HepG2 (cell line): ENCODE data around the gene PSMB11. TPM values are rescaled to one million over a fixed set of nuclear protein-coding genes. Genes with fewer than 3 reads are reported as not detected.
"Not testable (repeated sequence)": the region's sequence is repeated elsewhere in the genome, so short reads cannot be mapped to it uniquely, and the experiment has no call there.

Experiments used
- ATAC-seq: fragments of 200-7000 bp; cut with Tn5 transposase; 3 replicates; pipeline ENCODE4 v1.9.1; 2020; ENCODE audit warnings: mild to moderate bottlenecking, moderate library complexity
- BruUV-seq: library from RNA; stranded (reverse); fragments of 400-500 nt; replicated peaks from 2 replicates; lab custom pipeline; 2021; lab: Mats Ljungman, UMichigan
- CTCF ChIA-PET: fragments of 300-600 bp; formaldehyde crosslinking; extraction: SDS; loops from one replicate; lab custom pipeline; 2021; ENCODE audit warnings: low total read pairs, inconsistent platforms, low intra/inter-chr PET ratio; lab: Yijun Ruan, JAX
- POLR2A ChIA-PET: fragments of 350-600 bp; sonication (Branson Sonifier 250); formaldehyde crosslinking; loops from one replicate; lab custom pipeline; 2020; ENCODE audit warnings: antibody characterized with exemption, inconsistent platforms; lab: Yijun Ruan, JAX
- DNase-seq: peaks from one replicate; pipeline ENCODE4 v3.0.0-alpha.2; 2015; ENCODE audit warnings: low spot score
- FAIRE-seq: peaks from 3 replicates; lab custom pipeline; 2011; peaks lifted over from hg19 to GRCh38; lab: Jason Lieb, UNC
- H2AFZ ChIP-seq: one replicate; pipeline ENCODE4 v1.6.1; 2011; ENCODE audit warnings: low read length, inconsistent platforms
- H3K27ac ChIP-seq: fragments of 300-600 bp; 3 replicates; pipeline ENCODE4 v1.8.0; 2011; ENCODE audit warnings: mixed run types, mild to moderate bottlenecking, mixed read lengths, low read length, inconsistent platforms; ENCODE audit not compliant: insufficient read depth; ENCODE audit errors: extremely low read length
- H3K27me3 ChIP-seq, 2 experiments: fragments of 200-600 bp in 1 of 2; 2 replicates in 1 of 2; 3 replicates in 1 of 2; pipeline versions ENCODE4 v1.6.0 to v1.8.0; 2011; ENCODE audit warnings: low read length in 2 of 2, mild to moderate bottlenecking in 2 of 2, moderate library complexity in 2 of 2, inconsistent platforms in 1 of 2; ENCODE audit not compliant: insufficient read depth in 2 of 2, control insufficient read depth in 1 of 2
- H3K36me3 ChIP-seq, 2 experiments: fragments of 200-600 bp in 1 of 2; replicated peaks in 1 of 2; 2 replicates in 1 of 2; 3 replicates in 1 of 2; pipeline versions ENCODE4 v1.5.1 to v1.8.0; 2011; ENCODE audit warnings: low read length in 2 of 2, inconsistent platforms in 1 of 2; ENCODE audit not compliant: insufficient read depth in 2 of 2, control insufficient read depth in 1 of 2
- H3K4me1 ChIP-seq: 2 replicates; pipeline ENCODE4 v1.5.1; 2012; ENCODE audit warnings: low read length, inconsistent platforms; ENCODE audit not compliant: insufficient read depth
- H3K4me2 ChIP-seq: 2 replicates; pipeline ENCODE4 v1.6.0; 2011; ENCODE audit warnings: low read depth, low read length, inconsistent platforms
- H3K4me3 ChIP-seq, 3 experiments: fragments of 200-600 bp in 1 of 3; sonication (generic), shearing (Covaris generic) in 1 of 3; replicated peaks in 1 of 3; 2 replicates each; pipeline ENCODE4 v1.5.1; 2011 to 2016; ENCODE audit warnings: low read length in 3 of 3, inconsistent platforms in 2 of 3, low read depth in 2 of 3, mild to moderate bottlenecking in 2 of 3, control low read depth in 1 of 3, mixed read lengths in 1 of 3; ENCODE audit not compliant: insufficient read depth in 1 of 3
- H3K79me2 ChIP-seq: one replicate; pipeline ENCODE4 v1.6.1; 2011; ENCODE audit warnings: low read length, inconsistent platforms; ENCODE audit not compliant: insufficient read depth
- H3K9ac ChIP-seq: 2 replicates; pipeline ENCODE4 v1.6.0; 2011; ENCODE audit warnings: mild to moderate bottlenecking, low read depth, low read length, inconsistent platforms; ENCODE audit not compliant: insufficient read depth
- H3K9me3 ChIP-seq: 2 replicates; pipeline ENCODE4 v1.5.1; 2012; ENCODE audit warnings: mild to moderate bottlenecking, low read length
- H4K20me1 ChIP-seq: 2 replicates; pipeline ENCODE4 v1.6.0; 2011; ENCODE audit warnings: inconsistent platforms, mild to moderate bottlenecking, low read length, moderate library complexity; ENCODE audit not compliant: insufficient read depth
- HIVEP1 ChIP-seq: sonication (generic); formaldehyde crosslinking; IDR thresholded peaks from 2 replicates; pipeline ENCODE4 v1.4.0; 2020; ENCODE audit warnings: mild to moderate bottlenecking, missing genetic modification reagents
- NFE2L2 ChIP-seq: fragments of 150-350 bp; IDR thresholded peaks from 2 replicates; pipeline ENCODE4 v1.6.1; 2014; ENCODE audit warnings: low read length
- ZFP82 ChIP-seq: sonication (generic); formaldehyde crosslinking; IDR thresholded peaks from 2 replicates; pipeline ENCODE4 v1.5.1; 2020; ENCODE audit warnings: mild to moderate bottlenecking, missing genetic modification reagents, borderline replicate concordance
- ZNF121 ChIP-seq: sonication (generic); formaldehyde crosslinking; IDR thresholded peaks from 2 replicates; pipeline ENCODE4 v1.5.0; 2020; ENCODE audit warnings: mild to moderate bottlenecking, missing genetic modification reagents
- WGBS: methylation state at CpG from one replicate; pipeline ENCODE4 v1.1.6; 2017; ENCODE audit warnings: low lambda C conversion rate; 5-methylcytosine and 5-hydroxymethylcytosine counted together
- in situ Hi-C: cut with HindIII; loops from 2 replicates; pipeline ENCODE4 v1.10.0; 2017; ENCODE audit warnings: low pct_unique_long_range_greater_than_20kb; ENCODE audit not compliant: extremely low pct_ligation_motif_present
- intact Hi-C: fragments of 100-400 bp; cut with micrococcal nuclease; formaldehyde crosslinking; loops from one replicate; pipeline ENCODE4 v1.10.0; 2022; ENCODE audit not compliant: unreplicated experiment
- polyA plus RNA-seq, 8 experiments: library from polyadenylated mRNA; depleted of rRNA in 3 of 8; stranded (reverse) in 7 of 8; unstranded in 1 of 8; fragments of >200 nt; fragmentation: Illumina TruSeq in 4 of 8; extraction: Trizol in 4 of 8; gene quantifications; 2 replicates each; pipeline versions ENCODE4 v1.2.1 to v1.2.3, GENCODE V29; 2011 to 2016; ENCODE audit warnings: low read depth in 4 of 8, missing spikeins in 1 of 8, mixed read lengths in 1 of 8; ENCODE audit not compliant: insufficient read depth in 1 of 8
- total RNA-seq, 5 experiments: library from RNA; depleted of rRNA; stranded (reverse); fragments of >200 nt; fragmentation: Illumina TruSeq; extraction: Trizol; gene quantifications; 2 replicates each; pipeline ENCODE4 v1.2.3, GENCODE V29; 2016; ENCODE audit warnings: low read depth in 1 of 5
- TF ChIP-seq, protein P1 (sequence below): sonication (generic); formaldehyde crosslinking; IDR thresholded peaks from 2 replicates; pipeline ENCODE4 v1.5.0; 2020; ENCODE audit warnings: mild to moderate bottlenecking, missing genetic modification reagents
- TF ChIP-seq, protein P2 (sequence below): sonication (generic); formaldehyde crosslinking; IDR thresholded peaks from 2 replicates; pipeline ENCODE4 v1.8.1; 2023; ENCODE audit warnings: mild to moderate bottlenecking, inconsistent platforms, moderate library complexity, missing genetic modification reagents, borderline replicate concordance

Gene PSMB11
- total and polyA plus RNA-seq, 2 of the 13 experiments (the other 11 are each of a cell fraction or from before 2014, with no cell fraction given): not detected

DNA sequence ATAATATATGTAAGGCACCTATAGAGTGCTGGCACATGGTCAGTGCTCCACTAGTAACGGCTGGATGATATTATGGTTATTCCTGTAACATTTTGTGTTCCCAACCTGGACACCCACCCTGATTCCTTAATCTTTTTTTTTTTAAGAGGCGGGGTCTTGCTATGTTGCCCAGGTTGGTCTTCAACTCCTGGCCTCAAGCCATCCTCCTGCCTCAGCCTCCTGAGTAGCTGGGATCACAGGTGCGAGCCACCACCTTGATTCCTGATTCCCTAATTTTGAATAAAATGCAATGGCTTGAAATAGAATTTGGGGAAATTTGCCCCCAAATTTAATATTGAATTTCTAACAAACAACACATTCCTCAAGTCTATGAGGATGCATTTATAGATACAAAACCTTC lies 39.4 kb upstream of the PSMB11 start:
- intact Hi-C loops: no loop called here
- in situ Hi-C loops: no loop called here
- Histone ChIP-seq H3K27me3 (no peaks in the 10 kb centered on the region), H3K27ac (no peak overlapping the region), H3K36me3 (peaks cover 0 to 3% of the 10 kb centered on the region in 2 experiments; a peak in 1 of 5 replicates), H3K4me2 (no peak overlapping the region), H3K4me1 (peaks cover 20% of the 10 kb centered on the region), H3K4me3 (no peak overlapping the region), H3K9ac (no peak overlapping the region), H4K20me1 (no peaks in the 10 kb centered on the region), H2AFZ (no peak overlapping the region), H3K79me2 (peaks cover 2% of the 10 kb centered on the region), H3K9me3 (no peaks in the 10 kb centered on the region)
- 98% methylated on average over 3 of the region's 3 CpGs for WGBS
- no peak for ATAC-seq
- ChIA-PET CTCF (no interaction called here), POLR2A (interaction anchor here (2.2 to 3.1 kb wide), 2 partner anchors 16 to 26 kb away, joined by 6 to 7 read pairs; no protein-coding TSS in a partner anchor)
- no peak for DNase-seq
- BruUV-seq: no TSS peak
- FAIRE-seq: no peak
- TF ChIP-seq, protein P1, sequence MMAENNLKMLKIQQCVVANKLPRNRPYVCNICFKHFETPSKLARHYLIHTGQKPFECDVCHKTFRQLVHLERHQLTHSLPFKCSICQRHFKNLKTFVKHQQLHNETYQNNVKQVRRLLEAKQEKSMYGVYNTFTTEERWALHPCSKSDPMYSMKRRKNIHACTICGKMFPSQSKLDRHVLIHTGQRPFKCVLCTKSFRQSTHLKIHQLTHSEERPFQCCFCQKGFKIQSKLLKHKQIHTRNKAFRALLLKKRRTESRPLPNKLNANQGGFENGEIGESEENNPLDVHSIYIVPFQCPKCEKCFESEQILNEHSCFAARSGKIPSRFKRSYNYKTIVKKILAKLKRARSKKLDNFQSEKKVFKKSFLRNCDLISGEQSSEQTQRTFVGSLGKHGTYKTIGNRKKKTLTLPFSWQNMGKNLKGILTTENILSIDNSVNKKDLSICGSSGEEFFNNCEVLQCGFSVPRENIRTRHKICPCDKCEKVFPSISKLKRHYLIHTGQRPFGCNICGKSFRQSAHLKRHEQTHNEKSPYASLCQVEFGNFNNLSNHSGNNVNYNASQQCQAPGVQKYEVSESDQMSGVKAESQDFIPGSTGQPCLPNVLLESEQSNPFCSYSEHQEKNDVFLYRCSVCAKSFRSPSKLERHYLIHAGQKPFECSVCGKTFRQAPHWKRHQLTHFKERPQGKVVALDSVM (CRISPR knock-in tag): peak; percentile 57; the same call in 1 of the 2 replicates
- 0 out of 2 replicates have a peak, but pooled peaks have one; percentile 50 for TF ChIP-seq ZNF121 (CRISPR knock-in tag)
- no peak for TF ChIP-seq ZFP82 (CRISPR knock-in tag)

DNA sequence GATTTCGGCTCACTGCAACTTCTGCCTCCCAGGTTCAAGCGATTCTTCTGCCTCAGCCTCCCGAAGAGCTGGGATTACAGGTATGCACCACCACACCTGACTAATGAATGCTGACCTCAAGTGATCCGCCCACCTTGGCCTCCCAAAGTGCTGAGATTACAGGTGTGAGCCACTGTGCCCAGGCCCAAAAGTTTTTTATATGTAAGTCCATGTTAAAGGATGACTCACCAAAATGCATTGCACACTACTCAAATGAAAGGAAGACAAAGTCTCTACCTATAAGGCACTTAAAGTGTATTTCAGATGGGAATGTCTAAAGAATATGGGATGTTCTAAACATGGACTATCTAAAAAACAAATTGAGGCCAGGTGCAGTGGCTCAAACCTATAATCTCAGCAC lies 37.7 kb upstream of the PSMB11 start:
- in situ Hi-C loops, intact Hi-C loops: not testable (repeated sequence)

More for the DNA sequence above, 37.7 kb upstream of the PSMB11 start:
- DNase-seq, ATAC-seq, H3K4me2 ChIP-seq, BruUV-seq, H3K4me3 ChIP-seq, H4K20me1 ChIP-seq, FAIRE-seq, H3K9ac ChIP-seq, H3K27ac ChIP-seq, H3K27me3 ChIP-seq, CTCF ChIA-PET, H2AFZ ChIP-seq, H3K9me3 ChIP-seq, H3K36me3 ChIP-seq, H3K79me2 ChIP-seq: not testable (repeated sequence)
- H3K4me1 ChIP-seq: peaks cover 36% of the 10 kb centered on the region
- TF ChIP-seq NFE2L2 (0 out of 2 replicates have a peak, but pooled peaks have one; percentile 8), HIVEP1 (CRISPR knock-in tag) (peak; percentile 55; the same call in 1 of the 2 replicates)
- TF ChIP-seq, protein P2, sequence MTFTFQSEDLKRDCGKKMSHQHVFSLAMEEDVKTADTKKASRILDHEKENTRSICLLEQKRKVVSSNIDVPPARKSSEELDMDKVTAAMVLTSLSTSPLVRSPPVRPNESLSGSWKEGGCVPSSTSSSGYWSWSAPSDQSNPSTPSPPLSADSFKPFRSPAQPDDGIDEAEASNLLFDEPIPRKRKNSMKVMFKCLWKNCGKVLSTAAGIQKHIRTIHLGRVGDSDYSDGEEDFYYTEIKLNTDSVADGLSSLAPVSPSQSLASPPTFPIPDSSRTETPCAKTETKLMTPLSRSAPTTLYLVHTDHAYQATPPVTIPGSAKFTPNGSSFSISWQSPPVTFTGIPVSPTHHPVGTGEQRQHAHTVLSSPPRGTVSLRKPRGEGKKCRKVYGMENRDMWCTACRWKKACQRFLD: 0 out of 2 replicates have a peak, but pooled peaks have one; percentile 36
- WGBS: 98% methylated on average over 4 of the region's 4 CpGs
- POLR2A ChIA-PET: interaction anchor here (1.3 kb wide), 1 partner anchor 27 kb away, joined by 3 read pairs; no protein-coding TSS in a partner anchor
